Measurements from ENCODE around the gene CCT7.

- TF ChIP-seq POLR2AphosphoS5 (IDR thresholded peaks at IDR 0.05; ENCODE audit: low read depth, low read length) (no peak), POLR2A (IDR thresholded peaks at IDR 0.05; ENCODE audit: low read depth, low read length) (no peak), TAF1 (IDR thresholded peaks at IDR 0.05; ENCODE audit: borderline replicate concordance, low read depth, low read length) (no peak)
Observed at GRCh38 chr2:73282924-73283544, 48.9 kb downstream of the CCT7 start.

Data from GM12892 (cell line).